ENCODE data around the gene FLVCR1. TPM values are rescaled to one million over a fixed set of nuclear protein-coding genes. Genes with fewer than 3 reads are reported as not detected.
A peak's percentile ranks its signal among the peaks of the same experiment; 100 is the strongest.

Gene FLVCR1
- total and polyA plus RNA-seq, 9 of the 15 experiments (the other 6 are each of a cell fraction or from before 2014, with no cell fraction given), result 5.2 to 18.0 (median 12.5) TPM

GRCh38 chr1:212858461-212859265 is 588 bp downstream of the FLVCR1 start (continued):
- TF ChIP-seq, protein P1, sequence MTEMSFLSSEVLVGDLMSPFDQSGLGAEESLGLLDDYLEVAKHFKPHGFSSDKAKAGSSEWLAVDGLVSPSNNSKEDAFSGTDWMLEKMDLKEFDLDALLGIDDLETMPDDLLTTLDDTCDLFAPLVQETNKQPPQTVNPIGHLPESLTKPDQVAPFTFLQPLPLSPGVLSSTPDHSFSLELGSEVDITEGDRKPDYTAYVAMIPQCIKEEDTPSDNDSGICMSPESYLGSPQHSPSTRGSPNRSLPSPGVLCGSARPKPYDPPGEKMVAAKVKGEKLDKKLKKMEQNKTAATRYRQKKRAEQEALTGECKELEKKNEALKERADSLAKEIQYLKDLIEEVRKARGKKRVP (CRISPR knock-in tag; IDR thresholded peaks at IDR 0.05), result no peak
- TF ChIP-seq ZNF165 (CRISPR knock-in tag; IDR thresholded peaks at IDR 0.05; ENCODE audit: borderline replicate concordance) (no peak), RB1 (IDR thresholded peaks at IDR 0.05; ENCODE audit: low read depth) (peak; percentile 7; the same call in 1 of the 2 replicates), MTA3 (IDR thresholded peaks at IDR 0.05; ENCODE audit: borderline replicate concordance) (peak; percentile 30; the same call in 1 of the 2 replicates), KLF6 (CRISPR knock-in tag; IDR thresholded peaks at IDR 0.05; ENCODE audit: borderline replicate concordance) (no peak), FOXJ3 (CRISPR knock-in tag; IDR thresholded peaks at IDR 0.05) (no peak), HMG20A (CRISPR knock-in tag; conservative IDR thresholded peaks at IDR 0.05) (no peak), ZNF175 (CRISPR knock-in tag; IDR thresholded peaks at IDR 0.05; ENCODE audit: low read depth) (peak; percentile 11; the same call in 1 of the 2 replicates), LARP7 (IDR thresholded peaks at IDR 0.05) (no peak), ZKSCAN1 (IDR thresholded peaks at IDR 0.05; ENCODE audit: low read depth, low read length) (no peak), TEAD4 (IDR thresholded peaks at IDR 0.05; ENCODE audit: low read length) (peak; percentile 17; the same call in 1 of the 2 replicates), TEAD4 (CRISPR knock-in tag; IDR thresholded peaks at IDR 0.05; ENCODE audit: borderline replicate concordance) (no peak), CBFB (CRISPR knock-in tag; IDR thresholded peaks at IDR 0.05) (peak; percentile 77; the same call in 1 of the 2 replicates), U2AF1 (optimal IDR thresholded peaks at IDR 0.05; ENCODE audit: low read depth, low read length) (no peak)
- TF ChIP-seq, protein P2, sequence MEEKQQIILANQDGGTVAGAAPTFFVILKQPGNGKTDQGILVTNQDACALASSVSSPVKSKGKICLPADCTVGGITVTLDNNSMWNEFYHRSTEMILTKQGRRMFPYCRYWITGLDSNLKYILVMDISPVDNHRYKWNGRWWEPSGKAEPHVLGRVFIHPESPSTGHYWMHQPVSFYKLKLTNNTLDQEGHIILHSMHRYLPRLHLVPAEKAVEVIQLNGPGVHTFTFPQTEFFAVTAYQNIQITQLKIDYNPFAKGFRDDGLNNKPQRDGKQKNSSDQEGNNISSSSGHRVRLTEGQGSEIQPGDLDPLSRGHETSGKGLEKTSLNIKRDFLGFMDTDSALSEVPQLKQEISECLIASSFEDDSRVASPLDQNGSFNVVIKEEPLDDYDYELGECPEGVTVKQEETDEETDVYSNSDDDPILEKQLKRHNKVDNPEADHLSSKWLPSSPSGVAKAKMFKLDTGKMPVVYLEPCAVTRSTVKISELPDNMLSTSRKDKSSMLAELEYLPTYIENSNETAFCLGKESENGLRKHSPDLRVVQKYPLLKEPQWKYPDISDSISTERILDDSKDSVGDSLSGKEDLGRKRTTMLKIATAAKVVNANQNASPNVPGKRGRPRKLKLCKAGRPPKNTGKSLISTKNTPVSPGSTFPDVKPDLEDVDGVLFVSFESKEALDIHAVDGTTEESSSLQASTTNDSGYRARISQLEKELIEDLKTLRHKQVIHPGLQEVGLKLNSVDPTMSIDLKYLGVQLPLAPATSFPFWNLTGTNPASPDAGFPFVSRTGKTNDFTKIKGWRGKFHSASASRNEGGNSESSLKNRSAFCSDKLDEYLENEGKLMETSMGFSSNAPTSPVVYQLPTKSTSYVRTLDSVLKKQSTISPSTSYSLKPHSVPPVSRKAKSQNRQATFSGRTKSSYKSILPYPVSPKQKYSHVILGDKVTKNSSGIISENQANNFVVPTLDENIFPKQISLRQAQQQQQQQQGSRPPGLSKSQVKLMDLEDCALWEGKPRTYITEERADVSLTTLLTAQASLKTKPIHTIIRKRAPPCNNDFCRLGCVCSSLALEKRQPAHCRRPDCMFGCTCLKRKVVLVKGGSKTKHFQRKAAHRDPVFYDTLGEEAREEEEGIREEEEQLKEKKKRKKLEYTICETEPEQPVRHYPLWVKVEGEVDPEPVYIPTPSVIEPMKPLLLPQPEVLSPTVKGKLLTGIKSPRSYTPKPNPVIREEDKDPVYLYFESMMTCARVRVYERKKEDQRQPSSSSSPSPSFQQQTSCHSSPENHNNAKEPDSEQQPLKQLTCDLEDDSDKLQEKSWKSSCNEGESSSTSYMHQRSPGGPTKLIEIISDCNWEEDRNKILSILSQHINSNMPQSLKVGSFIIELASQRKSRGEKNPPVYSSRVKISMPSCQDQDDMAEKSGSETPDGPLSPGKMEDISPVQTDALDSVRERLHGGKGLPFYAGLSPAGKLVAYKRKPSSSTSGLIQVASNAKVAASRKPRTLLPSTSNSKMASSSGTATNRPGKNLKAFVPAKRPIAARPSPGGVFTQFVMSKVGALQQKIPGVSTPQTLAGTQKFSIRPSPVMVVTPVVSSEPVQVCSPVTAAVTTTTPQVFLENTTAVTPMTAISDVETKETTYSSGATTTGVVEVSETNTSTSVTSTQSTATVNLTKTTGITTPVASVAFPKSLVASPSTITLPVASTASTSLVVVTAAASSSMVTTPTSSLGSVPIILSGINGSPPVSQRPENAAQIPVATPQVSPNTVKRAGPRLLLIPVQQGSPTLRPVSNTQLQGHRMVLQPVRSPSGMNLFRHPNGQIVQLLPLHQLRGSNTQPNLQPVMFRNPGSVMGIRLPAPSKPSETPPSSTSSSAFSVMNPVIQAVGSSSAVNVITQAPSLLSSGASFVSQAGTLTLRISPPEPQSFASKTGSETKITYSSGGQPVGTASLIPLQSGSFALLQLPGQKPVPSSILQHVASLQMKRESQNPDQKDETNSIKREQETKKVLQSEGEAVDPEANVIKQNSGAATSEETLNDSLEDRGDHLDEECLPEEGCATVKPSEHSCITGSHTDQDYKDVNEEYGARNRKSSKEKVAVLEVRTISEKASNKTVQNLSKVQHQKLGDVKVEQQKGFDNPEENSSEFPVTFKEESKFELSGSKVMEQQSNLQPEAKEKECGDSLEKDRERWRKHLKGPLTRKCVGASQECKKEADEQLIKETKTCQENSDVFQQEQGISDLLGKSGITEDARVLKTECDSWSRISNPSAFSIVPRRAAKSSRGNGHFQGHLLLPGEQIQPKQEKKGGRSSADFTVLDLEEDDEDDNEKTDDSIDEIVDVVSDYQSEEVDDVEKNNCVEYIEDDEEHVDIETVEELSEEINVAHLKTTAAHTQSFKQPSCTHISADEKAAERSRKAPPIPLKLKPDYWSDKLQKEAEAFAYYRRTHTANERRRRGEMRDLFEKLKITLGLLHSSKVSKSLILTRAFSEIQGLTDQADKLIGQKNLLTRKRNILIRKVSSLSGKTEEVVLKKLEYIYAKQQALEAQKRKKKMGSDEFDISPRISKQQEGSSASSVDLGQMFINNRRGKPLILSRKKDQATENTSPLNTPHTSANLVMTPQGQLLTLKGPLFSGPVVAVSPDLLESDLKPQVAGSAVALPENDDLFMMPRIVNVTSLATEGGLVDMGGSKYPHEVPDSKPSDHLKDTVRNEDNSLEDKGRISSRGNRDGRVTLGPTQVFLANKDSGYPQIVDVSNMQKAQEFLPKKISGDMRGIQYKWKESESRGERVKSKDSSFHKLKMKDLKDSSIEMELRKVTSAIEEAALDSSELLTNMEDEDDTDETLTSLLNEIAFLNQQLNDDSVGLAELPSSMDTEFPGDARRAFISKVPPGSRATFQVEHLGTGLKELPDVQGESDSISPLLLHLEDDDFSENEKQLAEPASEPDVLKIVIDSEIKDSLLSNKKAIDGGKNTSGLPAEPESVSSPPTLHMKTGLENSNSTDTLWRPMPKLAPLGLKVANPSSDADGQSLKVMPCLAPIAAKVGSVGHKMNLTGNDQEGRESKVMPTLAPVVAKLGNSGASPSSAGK (IDR thresholded peaks at IDR 0.05), result peak; percentile 65
